ENCODE results near the gene WSB1.

WSB1 gene

DNA sequence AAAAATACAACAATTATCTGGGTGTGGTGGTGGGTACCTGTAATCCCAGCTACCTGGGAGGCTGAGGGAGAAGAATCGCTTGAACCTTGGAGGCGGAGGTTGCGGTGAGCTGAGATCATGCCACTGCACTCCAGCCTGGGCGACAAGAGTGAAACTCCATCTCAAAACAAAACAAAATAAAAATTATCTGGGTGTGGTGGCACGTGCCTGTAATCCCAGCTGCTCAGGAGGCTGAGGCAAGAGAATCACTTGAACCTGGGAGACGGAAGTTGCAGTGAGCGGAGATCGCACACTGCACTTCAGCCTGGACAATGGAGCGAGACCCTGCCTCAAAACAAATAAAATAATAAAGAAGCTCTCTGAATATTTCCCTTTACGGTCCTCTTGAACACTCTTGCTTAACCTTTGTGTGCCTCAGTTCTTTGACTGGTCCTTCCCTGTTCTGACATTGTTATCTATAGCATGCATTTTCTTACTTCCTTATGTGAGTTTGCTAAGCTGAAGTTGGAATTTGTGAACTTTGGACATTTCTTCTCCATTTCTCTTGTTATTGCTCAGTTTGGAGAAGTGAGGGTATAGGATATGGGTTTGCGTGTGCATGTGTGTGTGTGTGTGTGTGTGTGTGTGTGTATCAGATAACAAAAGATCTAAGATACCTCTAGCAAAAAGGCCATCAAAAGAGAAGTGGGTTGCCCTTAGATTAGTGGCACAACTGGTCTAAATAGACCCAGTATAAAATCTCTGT lies 29.7 kb upstream of the WSB1 start:
- in situ Hi-C loops (cut with HindIII; ENCODE audit: low sequenced_read_pairs): no loop called here
- no peak for DNase-seq (ENCODE audit: low read depth)
- no peak overlapping the region for H3K4me3 ChIP-seq (ENCODE audit: low read depth, low read length)
- TF ChIP-seq, protein P1, sequence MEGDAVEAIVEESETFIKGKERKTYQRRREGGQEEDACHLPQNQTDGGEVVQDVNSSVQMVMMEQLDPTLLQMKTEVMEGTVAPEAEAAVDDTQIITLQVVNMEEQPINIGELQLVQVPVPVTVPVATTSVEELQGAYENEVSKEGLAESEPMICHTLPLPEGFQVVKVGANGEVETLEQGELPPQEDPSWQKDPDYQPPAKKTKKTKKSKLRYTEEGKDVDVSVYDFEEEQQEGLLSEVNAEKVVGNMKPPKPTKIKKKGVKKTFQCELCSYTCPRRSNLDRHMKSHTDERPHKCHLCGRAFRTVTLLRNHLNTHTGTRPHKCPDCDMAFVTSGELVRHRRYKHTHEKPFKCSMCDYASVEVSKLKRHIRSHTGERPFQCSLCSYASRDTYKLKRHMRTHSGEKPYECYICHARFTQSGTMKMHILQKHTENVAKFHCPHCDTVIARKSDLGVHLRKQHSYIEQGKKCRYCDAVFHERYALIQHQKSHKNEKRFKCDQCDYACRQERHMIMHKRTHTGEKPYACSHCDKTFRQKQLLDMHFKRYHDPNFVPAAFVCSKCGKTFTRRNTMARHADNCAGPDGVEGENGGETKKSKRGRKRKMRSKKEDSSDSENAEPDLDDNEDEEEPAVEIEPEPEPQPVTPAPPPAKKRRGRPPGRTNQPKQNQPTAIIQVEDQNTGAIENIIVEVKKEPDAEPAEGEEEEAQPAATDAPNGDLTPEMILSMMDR (IDR thresholded peaks at IDR 0.05; ENCODE audit: low read depth, low read length, missing control alignments): no peak

DNA sequence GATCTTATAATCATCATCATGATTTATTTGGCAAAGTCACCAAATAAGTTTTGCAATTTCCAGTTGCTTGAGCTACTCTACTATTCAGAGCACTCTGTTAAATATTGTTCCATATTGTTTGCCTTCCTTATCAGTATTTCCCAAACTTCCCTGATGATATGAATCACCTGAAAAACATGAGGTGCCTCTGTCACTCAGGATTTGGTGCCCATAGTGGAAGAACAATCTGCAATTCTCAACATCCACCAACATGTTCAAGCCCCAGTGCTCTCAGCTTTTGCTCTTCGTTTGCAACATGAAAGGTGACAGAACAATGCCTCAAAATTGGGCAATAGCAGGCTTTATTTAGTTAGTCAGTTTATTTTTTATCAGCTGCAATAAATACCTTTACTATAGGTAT lies 28.6 kb upstream of the WSB1 start:
- in situ Hi-C loops (cut with HindIII; ENCODE audit: low sequenced_read_pairs): no loop called here
- DNase-seq (ENCODE audit: low read depth): no peak

DNA sequence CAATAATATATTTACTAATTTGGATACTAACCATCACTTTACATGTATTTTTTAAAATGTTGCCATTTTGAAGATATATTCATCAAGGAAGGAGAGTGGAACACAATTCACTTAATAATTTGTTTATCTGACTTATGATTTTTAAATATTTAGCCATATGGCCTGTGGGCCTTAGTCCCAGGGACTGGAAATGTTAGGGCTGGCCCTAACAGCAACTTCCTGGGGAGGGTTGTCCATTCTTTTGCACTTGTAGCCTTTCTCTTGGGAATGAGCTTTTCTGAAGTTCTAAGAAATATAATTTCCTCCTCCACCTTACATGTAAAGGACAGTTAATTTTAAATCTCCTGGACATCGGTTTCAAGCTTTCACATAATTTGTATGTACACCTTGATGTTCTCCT lies 27.7 kb upstream of the WSB1 start:
- no peak overlapping the region for H3K4me3 ChIP-seq (ENCODE audit: low read depth, low read length)
- no peak for DNase-seq (ENCODE audit: low read depth)
- TF ChIP-seq, protein P1 (IDR thresholded peaks at IDR 0.05; ENCODE audit: low read depth, low read length, missing control alignments): no peak
- in situ Hi-C loops (cut with HindIII; ENCODE audit: low sequenced_read_pairs): no loop called here

More for the DNA sequence above, 28.6 kb upstream of the WSB1 start:
- TF ChIP-seq, protein P1 (IDR thresholded peaks at IDR 0.05; ENCODE audit: low read depth, low read length, missing control alignments): no peak
- no peak overlapping the region for H3K4me3 ChIP-seq (ENCODE audit: low read depth, low read length)

DNA sequence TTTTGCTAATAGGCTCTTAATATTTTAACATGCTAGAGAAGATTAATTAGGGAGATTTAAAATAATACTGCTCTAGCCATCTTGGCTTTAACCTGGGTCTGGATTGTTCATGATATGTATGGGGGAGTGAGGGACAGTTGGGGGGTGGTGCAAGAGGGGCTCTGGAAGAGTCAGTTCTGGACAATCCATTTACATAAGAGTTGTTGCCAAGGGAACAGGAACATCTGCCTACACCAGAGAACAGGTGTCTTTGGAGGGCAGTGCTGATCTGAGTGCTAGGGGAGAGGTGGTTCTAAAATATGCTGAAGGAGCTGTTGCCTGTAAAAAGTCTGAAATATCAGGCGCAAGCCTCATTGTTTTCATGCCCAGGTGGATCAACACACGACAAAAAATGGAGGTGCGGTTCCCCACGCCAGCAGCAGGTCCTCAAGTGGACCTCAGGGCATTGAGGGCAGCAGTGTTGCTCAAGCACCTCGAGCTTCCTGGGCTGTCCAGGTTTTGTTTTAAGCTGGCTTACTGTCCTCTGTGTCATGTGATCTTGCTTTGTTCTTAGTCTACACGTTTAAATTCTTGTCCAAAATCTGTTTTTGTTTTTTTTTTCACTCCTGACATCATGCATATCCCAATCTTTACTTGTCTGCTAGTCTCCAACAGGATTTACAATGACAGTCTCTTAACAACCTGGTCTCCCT lies 25.4 kb upstream of the WSB1 start:
- DNase-seq (ENCODE audit: low read depth): no peak
- TF ChIP-seq, protein P1 (IDR thresholded peaks at IDR 0.05; ENCODE audit: low read depth, low read length, missing control alignments): no peak
- in situ Hi-C loops (cut with HindIII; ENCODE audit: low sequenced_read_pairs): no loop called here
- no peak overlapping the region for H3K4me3 ChIP-seq (ENCODE audit: low read depth, low read length)

DNA sequence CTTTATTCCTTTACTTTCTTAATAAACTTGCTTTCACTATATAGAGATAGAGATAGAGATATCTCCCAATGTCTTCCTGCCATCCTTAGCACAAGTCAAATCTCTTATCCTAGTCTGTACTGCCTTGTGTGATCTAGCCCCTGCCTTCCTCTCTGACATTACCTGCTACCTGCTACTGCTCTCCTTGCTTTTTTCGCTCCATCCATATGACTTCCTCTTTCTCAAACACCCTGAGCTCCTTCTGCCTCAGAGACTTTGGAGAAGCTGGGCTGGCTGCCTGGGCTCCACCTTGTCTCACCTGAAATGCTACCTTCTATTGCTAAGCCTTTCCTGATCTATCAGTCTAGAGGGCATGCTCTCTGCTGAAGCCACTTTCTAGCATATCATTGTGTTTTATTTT lies 24.7 kb upstream of the WSB1 start:
- H3K4me3 ChIP-seq (ENCODE audit: low read depth, low read length): no peak overlapping the region
- DNase-seq (ENCODE audit: low read depth): no peak
- in situ Hi-C loops (cut with HindIII; ENCODE audit: low sequenced_read_pairs): no loop called here
- TF ChIP-seq, protein P1 (IDR thresholded peaks at IDR 0.05; ENCODE audit: low read depth, low read length, missing control alignments): no peak

DNA sequence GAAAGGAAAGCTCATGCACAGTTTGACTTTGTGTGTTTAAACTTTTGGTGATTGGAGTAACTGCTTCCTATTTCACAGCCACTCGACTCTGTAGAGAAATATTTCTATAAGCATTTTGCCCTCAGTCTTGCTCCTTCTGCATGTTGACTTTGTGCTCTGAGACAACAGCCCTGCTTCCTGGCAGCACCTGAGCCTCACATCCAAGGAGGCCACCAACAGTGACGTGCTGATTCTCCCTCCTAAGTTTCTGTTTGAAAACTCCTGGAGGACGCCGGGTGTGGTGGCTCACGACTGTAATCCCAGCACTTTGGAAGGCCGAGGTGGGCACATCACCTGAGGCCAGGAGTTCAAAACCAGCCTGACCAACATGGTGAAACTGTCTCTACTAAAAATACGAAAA lies 23.9 kb upstream of the WSB1 start:
- in situ Hi-C loops (cut with HindIII; ENCODE audit: low sequenced_read_pairs): no loop called here
- no peak for DNase-seq (ENCODE audit: low read depth)
- no peak overlapping the region for H3K4me3 ChIP-seq (ENCODE audit: low read depth, low read length)
- TF ChIP-seq, protein P1 (IDR thresholded peaks at IDR 0.05; ENCODE audit: low read depth, low read length, missing control alignments): no peak
